Fibroblast of lung (primary cell): ENCODE measurements around the gene SLC17A6. TPM values are rescaled to one million over a fixed set of nuclear protein-coding genes. Genes with fewer than 3 reads are reported as not detected.

ENCODE experiments used
- DNase-seq, 2 donors: peaks; one replicate each; pipeline versions ENCODE4 v3.0.0 to v3.0.0-alpha.2; 2010; ENCODE audit warnings: low read depth in 2 of 2
- H2AFZ ChIP-seq: 2 replicates; pipeline ENCODE4 v1.5.1; 2012; ENCODE audit warnings: low read length, control low read depth, inconsistent platforms
- H3K27ac ChIP-seq: 2 replicates; pipeline ENCODE4 v1.5.1; 2011; ENCODE audit warnings: low read length, control low read depth; ENCODE audit not compliant: insufficient read depth
- H3K27me3 ChIP-seq: 2 replicates; pipeline ENCODE4 v1.5.1; 2011; ENCODE audit warnings: mild to moderate bottlenecking, low read length; ENCODE audit not compliant: control insufficient read depth, insufficient read depth
- H3K36me3 ChIP-seq: 2 replicates; pipeline ENCODE4 v1.5.1; 2011; ENCODE audit warnings: low read length; ENCODE audit not compliant: control insufficient read depth, insufficient read depth
- H3K4me1 ChIP-seq: 2 replicates; pipeline ENCODE4 v1.5.1; 2011; ENCODE audit warnings: low read length; ENCODE audit not compliant: control insufficient read depth, insufficient read depth; ENCODE audit errors: extremely low read depth
- H3K4me2 ChIP-seq: 2 replicates; pipeline ENCODE4 v1.5.1; 2011; ENCODE audit warnings: low read length, control low read depth; ENCODE audit not compliant: insufficient read depth; ENCODE audit errors: extremely low read depth
- H3K4me3 ChIP-seq, 4 experiments: fragments of 200-600 bp in 1 of 4; sonication (generic) in 1 of 4; replicated peaks in 1 of 4; 2 replicates each; pipeline ENCODE4 v1.5.1; 2011 to 2016; ENCODE audit warnings: low read length in 4 of 4, low read depth in 3 of 4, mild to moderate bottlenecking in 3 of 4, control low read depth in 2 of 4, inconsistent platforms in 1 of 4, mixed read lengths in 1 of 4; ENCODE audit not compliant: insufficient read depth in 1 of 4; ENCODE audit errors: control extremely low read depth in 1 of 4
- H3K79me2 ChIP-seq: 2 replicates; pipeline ENCODE4 v1.5.1; 2012; ENCODE audit warnings: mild to moderate bottlenecking, low read length, inconsistent platforms; ENCODE audit not compliant: control insufficient read depth, insufficient read depth
- H3K9ac ChIP-seq: 2 replicates; pipeline ENCODE4 v1.5.1; 2011; ENCODE audit warnings: mild to moderate bottlenecking, low read length, control low read depth; ENCODE audit not compliant: insufficient read depth
- H3K9me3 ChIP-seq: 2 replicates; pipeline ENCODE4 v1.5.1; 2012; ENCODE audit warnings: low read depth, low read length; ENCODE audit not compliant: control insufficient read depth, insufficient read depth
- H4K20me1 ChIP-seq: 2 replicates; pipeline ENCODE4 v1.5.1; 2011; ENCODE audit warnings: low read length; ENCODE audit not compliant: control insufficient read depth, insufficient read depth; ENCODE audit errors: extremely low read depth
- CTCF ChIP-seq, 2 donors: IDR thresholded peaks in 1 of 2; conservative IDR thresholded peaks in 1 of 2; 1 replicate in 1 of 2; 2 replicates in 1 of 2; pipeline ENCODE4 v1.5.1; 2011 to 2012; ENCODE audit warnings: low read length in 2 of 2, control low read depth in 1 of 2, inconsistent platforms in 1 of 2, low read depth in 1 of 2, mild to moderate bottlenecking in 1 of 2
- EZH2 ChIP-seq: IDR thresholded peaks from 2 replicates; pipeline ENCODE4 v1.5.1; 2012; ENCODE audit warnings: low read length, control low read depth, mild to moderate bottlenecking; ENCODE audit errors: missing control alignments
- polyA plus RNA-seq, 2 donors: library from polyadenylated mRNA; depleted of rRNA in 1 of 2; stranded (reverse) in 1 of 2; unstranded in 1 of 2; fragments of >200 nt; gene quantifications; 2 replicates each; pipeline ENCODE4 v1.2.1, GENCODE V29; 2011 to 2012; ENCODE audit warnings: missing spikeins in 1 of 2
- total RNA-seq: library from RNA; depleted of rRNA; stranded (reverse); fragments of >200 nt; gene quantifications from 2 replicates; pipeline ENCODE4 v1.2.1, GENCODE V29; 2014

Gene SLC17A6
- total and polyA plus RNA-seq, 2 donors (not counting 1 experiment from before 2014, with no cell fraction given), result not detected

DNA sequence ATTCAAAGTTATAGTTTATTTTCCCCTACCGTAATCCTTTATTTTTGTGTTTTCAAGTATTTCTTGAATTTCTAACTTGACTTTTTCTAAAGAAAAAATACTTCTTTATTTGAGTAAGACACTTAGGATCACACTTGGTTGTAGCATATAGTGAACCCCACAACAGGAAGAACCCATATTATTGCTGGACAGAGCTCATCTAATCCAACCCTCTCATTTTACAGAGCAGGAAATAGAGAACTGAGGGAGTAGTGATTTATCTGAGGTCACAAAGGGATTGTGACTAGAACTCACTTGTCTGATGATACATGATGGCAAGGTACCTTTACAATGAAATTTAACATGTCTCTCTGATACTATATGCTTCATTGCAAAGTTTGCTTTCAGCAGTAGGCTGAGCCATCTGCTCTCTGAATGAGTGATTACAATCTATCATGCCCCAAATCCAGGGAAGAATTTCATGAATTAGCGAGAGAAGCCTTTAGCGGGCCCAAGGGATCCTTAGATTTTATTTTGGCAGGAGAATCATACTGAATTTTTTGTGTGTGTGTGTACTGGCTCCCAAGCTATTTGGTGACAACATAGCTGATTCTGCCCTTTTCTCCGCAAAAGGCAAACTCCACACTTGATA lies 9.8 kb downstream of the SLC17A6 start:
- H4K20me1 ChIP-seq, result no peaks in the 10 kb centered on the region
- H2AFZ ChIP-seq, result no peak overlapping the region
- no peaks in the 10 kb centered on the region for H3K9me3 ChIP-seq
- no peaks in the 10 kb centered on the region for H3K36me3 ChIP-seq
- no peak overlapping the region for H3K4me3 ChIP-seq
- H3K79me2 ChIP-seq, result no peaks in the 10 kb centered on the region
- no peak overlapping the region for H3K9ac ChIP-seq
- H3K27me3 ChIP-seq, result peaks cover 9% of the 10 kb centered on the region
- no peak for TF ChIP-seq EZH2
- no peak for TF ChIP-seq CTCF (conservative IDR thresholded peaks at IDR 0.05 in 1 of 2, IDR thresholded peaks at IDR 0.05 in 1 of 2; ENCODE audit: low read depth in 1 of 2, low read length in 2 of 2)
- H3K4me2 ChIP-seq, result no peak overlapping the region
- H3K27ac ChIP-seq, result no peak overlapping the region
- no peaks in the 10 kb centered on the region for H3K4me1 ChIP-seq
- DNase-seq, result no peak

DNA sequence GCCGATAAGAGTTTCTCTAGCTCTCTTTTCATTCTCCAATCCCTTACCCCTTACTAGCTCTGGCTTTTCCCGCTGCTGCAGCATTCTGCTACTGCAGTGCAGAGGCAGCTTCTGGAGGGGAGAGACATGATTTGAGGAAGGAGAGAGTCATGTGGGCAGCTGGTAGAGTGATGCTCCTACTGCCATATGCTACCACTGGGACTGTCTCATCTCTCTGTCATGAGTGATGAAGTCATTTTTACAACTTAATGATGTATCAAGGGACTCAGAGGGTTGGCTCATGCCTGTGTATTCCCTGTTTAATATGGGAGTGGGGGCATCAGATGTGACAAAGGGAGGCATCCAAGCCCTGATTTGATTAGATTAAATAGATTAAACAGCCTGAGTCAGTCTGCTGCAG lies 11.3 kb downstream of the SLC17A6 start:
- no peak overlapping the region for H3K4me2 ChIP-seq
- no peaks in the 10 kb centered on the region for H3K27me3 ChIP-seq
- H3K36me3 ChIP-seq, result no peaks in the 10 kb centered on the region
- H4K20me1 ChIP-seq, result no peaks in the 10 kb centered on the region
- no peaks in the 10 kb centered on the region for H3K79me2 ChIP-seq
- H3K4me1 ChIP-seq, result no peaks in the 10 kb centered on the region
- no peaks in the 10 kb centered on the region for H3K9me3 ChIP-seq
- H3K4me3 ChIP-seq, result no peak overlapping the region
- no peak overlapping the region for H3K27ac ChIP-seq
- TF ChIP-seq CTCF (conservative IDR thresholded peaks at IDR 0.05 in 1 of 2, IDR thresholded peaks at IDR 0.05 in 1 of 2; ENCODE audit: low read depth in 1 of 2, low read length in 2 of 2) (no peak), EZH2 (no peak)
- H3K9ac ChIP-seq, result no peak overlapping the region
- no peak overlapping the region for H2AFZ ChIP-seq
- no peak for DNase-seq

DNA sequence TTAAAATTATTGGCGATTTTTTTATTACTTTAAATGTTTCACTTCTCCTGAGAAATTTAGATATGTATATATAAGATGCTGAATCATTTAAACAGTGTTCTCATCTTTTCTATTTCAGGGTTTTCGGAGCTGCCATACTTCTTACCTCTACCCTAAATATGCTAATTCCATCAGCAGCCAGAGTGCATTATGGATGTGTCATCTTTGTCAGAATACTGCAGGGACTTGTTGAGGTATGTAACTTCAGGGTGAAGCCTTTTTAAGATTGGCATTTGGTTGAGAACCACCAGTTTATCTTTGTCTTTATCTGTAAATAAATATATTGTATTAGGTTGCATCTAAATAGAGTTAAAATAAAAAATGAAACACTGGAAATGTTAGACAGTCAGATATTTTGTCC lies 21.1 kb downstream of the SLC17A6 start:
- no peaks in the 10 kb centered on the region for H3K4me1 ChIP-seq
- H3K4me2 ChIP-seq, result no peak overlapping the region
- no peaks in the 10 kb centered on the region for H3K27me3 ChIP-seq
- H3K9me3 ChIP-seq, result no peaks in the 10 kb centered on the region
- no peaks in the 10 kb centered on the region for H3K79me2 ChIP-seq
- DNase-seq, result no peak
- no peak overlapping the region for H2AFZ ChIP-seq
- no peak overlapping the region for H3K4me3 ChIP-seq
- H3K27ac ChIP-seq, result no peak overlapping the region
- no peak overlapping the region for H3K9ac ChIP-seq
- no peaks in the 10 kb centered on the region for H3K36me3 ChIP-seq
- H4K20me1 ChIP-seq, result no peaks in the 10 kb centered on the region
- TF ChIP-seq EZH2 (no peak), CTCF (conservative IDR thresholded peaks at IDR 0.05 in 1 of 2, IDR thresholded peaks at IDR 0.05 in 1 of 2; ENCODE audit: low read depth in 1 of 2, low read length in 2 of 2) (no peak)
